Measurements from ENCODE around the gene ICA1L.

DNA sequence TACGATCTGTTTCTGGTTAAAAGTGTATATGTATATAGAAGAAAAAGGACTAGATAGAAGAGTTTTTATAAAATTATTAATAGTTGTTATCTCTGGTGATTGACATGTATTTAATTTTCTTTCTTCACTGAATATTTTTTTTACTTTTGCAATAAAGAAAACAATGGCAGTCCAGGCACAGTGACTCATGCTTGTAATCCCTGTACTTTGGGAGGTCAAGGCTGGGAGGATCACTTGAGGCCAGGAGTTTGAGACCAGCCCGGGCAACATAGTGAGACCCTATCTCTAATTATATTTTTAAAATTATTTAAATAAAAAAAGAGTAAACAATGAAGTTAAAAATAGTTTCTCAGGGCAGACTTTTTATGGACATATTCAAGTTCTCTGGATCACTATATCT, 122.1 kb downstream of the ICA1L start:
- TF ChIP-seq, protein P1, sequence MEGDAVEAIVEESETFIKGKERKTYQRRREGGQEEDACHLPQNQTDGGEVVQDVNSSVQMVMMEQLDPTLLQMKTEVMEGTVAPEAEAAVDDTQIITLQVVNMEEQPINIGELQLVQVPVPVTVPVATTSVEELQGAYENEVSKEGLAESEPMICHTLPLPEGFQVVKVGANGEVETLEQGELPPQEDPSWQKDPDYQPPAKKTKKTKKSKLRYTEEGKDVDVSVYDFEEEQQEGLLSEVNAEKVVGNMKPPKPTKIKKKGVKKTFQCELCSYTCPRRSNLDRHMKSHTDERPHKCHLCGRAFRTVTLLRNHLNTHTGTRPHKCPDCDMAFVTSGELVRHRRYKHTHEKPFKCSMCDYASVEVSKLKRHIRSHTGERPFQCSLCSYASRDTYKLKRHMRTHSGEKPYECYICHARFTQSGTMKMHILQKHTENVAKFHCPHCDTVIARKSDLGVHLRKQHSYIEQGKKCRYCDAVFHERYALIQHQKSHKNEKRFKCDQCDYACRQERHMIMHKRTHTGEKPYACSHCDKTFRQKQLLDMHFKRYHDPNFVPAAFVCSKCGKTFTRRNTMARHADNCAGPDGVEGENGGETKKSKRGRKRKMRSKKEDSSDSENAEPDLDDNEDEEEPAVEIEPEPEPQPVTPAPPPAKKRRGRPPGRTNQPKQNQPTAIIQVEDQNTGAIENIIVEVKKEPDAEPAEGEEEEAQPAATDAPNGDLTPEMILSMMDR (conservative IDR thresholded peaks at IDR 0.05) = no peak
- TF ChIP-seq EZH2 (IDR thresholded peaks at IDR 0.05; ENCODE audit: low read depth) = no peak

Measured in PC-9 (cell line).